Measurements from ENCODE around the gene TEX48.

Gene TEX48

GRCh38 chr9:114616684-114617520 is 65.1 kb downstream of the TEX48 start:
- DNase-seq: no peak

All from stimulated activated CD4-positive, alpha-beta T cell treated with anti-CD3 and anti-CD28 coated beads, Interleukin-4, amount 100 ng/mL, for 1 hour (primary cell).